ENCODE measurements around the gene WWC1.

Gene WWC1

GRCh38 chr5:168356592-168356991, 65.1 kb downstream of the WWC1 start:
- TF ChIP-seq EZH2 (optimal IDR thresholded peaks at IDR 0.05; ENCODE audit: low read depth, low read length): no peak
- TF ChIP-seq EZH2phosphoT487 (IDR thresholded peaks at IDR 0.05; ENCODE audit: low read length): no peak
- TF ChIP-seq, protein P1, sequence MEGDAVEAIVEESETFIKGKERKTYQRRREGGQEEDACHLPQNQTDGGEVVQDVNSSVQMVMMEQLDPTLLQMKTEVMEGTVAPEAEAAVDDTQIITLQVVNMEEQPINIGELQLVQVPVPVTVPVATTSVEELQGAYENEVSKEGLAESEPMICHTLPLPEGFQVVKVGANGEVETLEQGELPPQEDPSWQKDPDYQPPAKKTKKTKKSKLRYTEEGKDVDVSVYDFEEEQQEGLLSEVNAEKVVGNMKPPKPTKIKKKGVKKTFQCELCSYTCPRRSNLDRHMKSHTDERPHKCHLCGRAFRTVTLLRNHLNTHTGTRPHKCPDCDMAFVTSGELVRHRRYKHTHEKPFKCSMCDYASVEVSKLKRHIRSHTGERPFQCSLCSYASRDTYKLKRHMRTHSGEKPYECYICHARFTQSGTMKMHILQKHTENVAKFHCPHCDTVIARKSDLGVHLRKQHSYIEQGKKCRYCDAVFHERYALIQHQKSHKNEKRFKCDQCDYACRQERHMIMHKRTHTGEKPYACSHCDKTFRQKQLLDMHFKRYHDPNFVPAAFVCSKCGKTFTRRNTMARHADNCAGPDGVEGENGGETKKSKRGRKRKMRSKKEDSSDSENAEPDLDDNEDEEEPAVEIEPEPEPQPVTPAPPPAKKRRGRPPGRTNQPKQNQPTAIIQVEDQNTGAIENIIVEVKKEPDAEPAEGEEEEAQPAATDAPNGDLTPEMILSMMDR (IDR thresholded peaks at IDR 0.05; ENCODE audit: low read length): no peak
- H2AFZ ChIP-seq (ENCODE audit: low read length): no peak overlapping the region
- peaks cover 37% of the 10 kb centered on the region for H3K79me2 ChIP-seq (ENCODE audit: low read length)
- H3K4me2 ChIP-seq (ENCODE audit: low read depth, low read length): no peak overlapping the region
- H3K9me2 ChIP-seq (replicated peaks; ENCODE audit: insufficient read depth, low read length): no peaks in the 10 kb centered on the region
- no peak for DNase-seq
- no peaks in the 10 kb centered on the region for H3K27me3 ChIP-seq (replicated peaks; ENCODE audit: insufficient read depth, low read length)
- H3K27ac ChIP-seq (ENCODE audit: low read length): no peak overlapping the region
- no peaks in the 10 kb centered on the region for H3K4me1 ChIP-seq (ENCODE audit: low read length)
- no peak overlapping the region for H3K4me3 ChIP-seq (ENCODE audit: low read length)
- no peaks in the 10 kb centered on the region for H3K9me3 ChIP-seq (replicated peaks; ENCODE audit: insufficient read depth, low read length)
- no peaks in the 10 kb centered on the region for H3K36me3 ChIP-seq (replicated peaks; ENCODE audit: insufficient read depth, low read length)
- no peaks in the 10 kb centered on the region for H4K20me1 ChIP-seq (ENCODE audit: insufficient read depth, low read length)
- H3K9ac ChIP-seq (ENCODE audit: low read length): no peak overlapping the region
- H3F3A ChIP-seq (ENCODE audit: insufficient read depth, low read length): no peaks in the 10 kb centered on the region

- Histone ChIP-seq H3K4me2 (ENCODE audit: low read depth, low read length) (no peak overlapping the region), H3K36me3 (replicated peaks; ENCODE audit: insufficient read depth, low read length) (no peaks in the 10 kb centered on the region), H3K4me3 (ENCODE audit: low read length) (no peak overlapping the region), H3K79me2 (ENCODE audit: low read length) (peaks cover 41% of the 10 kb centered on the region), H3K9me2 (replicated peaks; ENCODE audit: insufficient read depth, low read length) (no peaks in the 10 kb centered on the region), H3K27me3 (replicated peaks; ENCODE audit: insufficient read depth, low read length) (no peaks in the 10 kb centered on the region), H3K9me3 (replicated peaks; ENCODE audit: insufficient read depth, low read length) (no peaks in the 10 kb centered on the region), H3F3A (ENCODE audit: insufficient read depth, low read length) (no peaks in the 10 kb centered on the region), H2AFZ (ENCODE audit: low read length) (no peak overlapping the region), H3K9ac (ENCODE audit: low read length) (no peak overlapping the region), H3K4me1 (ENCODE audit: low read length) (no peaks in the 10 kb centered on the region), H3K27ac (ENCODE audit: low read length) (no peak overlapping the region), H4K20me1 (ENCODE audit: insufficient read depth, low read length) (no peaks in the 10 kb centered on the region)
- DNase-seq: no peak
- TF ChIP-seq, protein P1 (IDR thresholded peaks at IDR 0.05; ENCODE audit: low read length): no peak
- TF ChIP-seq EZH2phosphoT487 (IDR thresholded peaks at IDR 0.05; ENCODE audit: low read length): no peak
- TF ChIP-seq EZH2 (optimal IDR thresholded peaks at IDR 0.05; ENCODE audit: low read depth, low read length): no peak
Measured at GRCh38 chr5:168357876-168358275, 66.4 kb downstream of the WWC1 start.

DNA sequence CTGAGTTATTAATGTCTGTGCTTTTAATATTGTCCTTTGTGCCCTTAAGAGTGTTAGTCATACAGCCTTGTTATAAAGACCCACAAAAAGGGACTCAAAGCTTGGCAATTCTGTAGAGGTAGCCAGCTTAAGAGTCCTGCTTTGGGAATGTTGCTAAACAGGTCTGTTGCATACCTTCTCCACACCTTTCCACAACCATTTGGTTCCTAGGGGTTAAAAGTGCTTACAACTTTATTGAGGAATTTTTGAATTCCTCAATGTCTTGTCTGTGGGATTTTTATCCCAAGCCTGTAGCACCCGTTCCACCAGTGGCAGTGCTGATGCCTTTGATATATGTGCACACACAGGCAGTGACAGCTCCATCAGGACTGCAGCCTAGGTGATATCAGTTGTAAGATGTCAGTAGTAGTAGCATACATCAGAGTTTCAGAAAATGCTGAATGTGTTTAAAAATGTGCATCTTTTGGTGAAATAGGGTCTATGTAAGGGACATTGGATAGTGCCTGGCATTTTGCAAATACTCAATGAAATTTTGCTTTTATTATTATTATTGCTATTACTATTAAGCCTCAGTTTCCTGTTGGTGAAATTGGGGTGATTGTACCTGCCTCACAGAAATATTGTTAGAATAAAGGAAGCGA, 68.5 kb downstream of the WWC1 start:
- Histone ChIP-seq H3K36me3 (replicated peaks; ENCODE audit: insufficient read depth, low read length) (no peaks in the 10 kb centered on the region), H2AFZ (ENCODE audit: low read length) (no peak overlapping the region), H3K27me3 (replicated peaks; ENCODE audit: insufficient read depth, low read length) (no peaks in the 10 kb centered on the region), H4K20me1 (ENCODE audit: insufficient read depth, low read length) (no peaks in the 10 kb centered on the region), H3K9me3 (replicated peaks; ENCODE audit: insufficient read depth, low read length) (no peaks in the 10 kb centered on the region), H3K4me1 (ENCODE audit: low read length) (no peaks in the 10 kb centered on the region), H3K79me2 (ENCODE audit: low read length) (peaks cover 44% of the 10 kb centered on the region), H3K4me3 (ENCODE audit: low read length) (no peak overlapping the region), H3K9ac (ENCODE audit: low read length) (no peak overlapping the region), H3K27ac (ENCODE audit: low read length) (no peak overlapping the region), H3K9me2 (replicated peaks; ENCODE audit: insufficient read depth, low read length) (no peaks in the 10 kb centered on the region), H3K4me2 (ENCODE audit: low read depth, low read length) (no peak overlapping the region), H3F3A (ENCODE audit: insufficient read depth, low read length) (no peaks in the 10 kb centered on the region)
- TF ChIP-seq, protein P1 (IDR thresholded peaks at IDR 0.05; ENCODE audit: low read length): no peak
- TF ChIP-seq EZH2phosphoT487 (IDR thresholded peaks at IDR 0.05; ENCODE audit: low read length): no peak
- TF ChIP-seq EZH2 (optimal IDR thresholded peaks at IDR 0.05; ENCODE audit: low read depth, low read length): no peak
- DNase-seq: no peak
